COLO668 (cell line): ENCODE results near the gene BBOX1.
"Not testable (repeated sequence)": the region's sequence is repeated elsewhere in the genome, so short reads cannot be mapped to it uniquely, and the experiment has no call there.

Experiments used
- DNase-seq: peaks from one replicate; lab custom pipeline; 2025; ENCODE audit not compliant: unreplicated experiment; lab: John Stamatoyannopoulos, UW

BBOX1 gene

DNA sequence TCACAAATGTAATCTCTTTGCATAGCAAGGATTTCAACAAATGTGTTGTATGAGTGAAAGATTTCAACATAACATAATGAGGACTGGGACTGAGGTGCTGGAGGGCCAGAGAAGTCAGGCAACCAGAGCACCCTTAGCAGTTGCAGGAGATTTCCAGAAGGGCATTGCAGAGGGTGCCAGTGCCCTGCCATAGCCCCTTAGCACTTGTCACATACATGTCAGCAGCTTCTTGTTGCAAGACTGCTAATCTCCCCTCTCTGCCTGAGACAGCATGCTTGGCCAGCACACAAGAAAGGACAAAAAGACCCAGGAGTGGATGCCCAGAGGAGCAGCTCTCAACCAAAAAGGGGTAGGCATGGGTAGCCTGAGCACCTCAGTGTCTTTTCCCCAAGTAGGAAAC is 43.2 kb downstream of the BBOX1 start:
- no peak for DNase-seq

DNA sequence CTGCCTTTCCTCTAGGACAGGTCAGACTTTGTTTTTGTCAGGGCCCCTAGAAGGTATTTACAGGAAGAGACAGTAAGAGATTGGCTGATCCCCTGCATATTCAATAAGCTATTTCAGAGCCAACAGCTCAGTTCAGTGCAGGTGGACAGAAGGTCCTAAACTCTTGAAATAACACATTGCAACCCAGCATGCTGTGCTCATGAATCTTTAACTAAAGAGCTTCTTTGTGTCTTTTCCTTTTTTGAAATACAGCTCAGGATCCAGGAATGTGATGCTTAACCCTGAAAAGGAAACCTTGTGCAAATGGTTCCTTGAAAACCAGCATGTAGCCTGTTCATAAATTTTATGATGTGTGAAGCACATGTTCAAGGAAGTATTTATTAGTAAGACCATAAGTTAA is 43.9 kb downstream of the BBOX1 start:
- no peak for DNase-seq

GRCh38 chr11:27085111-27085510 is 44.5 kb downstream of the BBOX1 start:
- no peak for DNase-seq

GRCh38 chr11:27085605-27086004 is 45.0 kb downstream of the BBOX1 start:
- no peak for DNase-seq

DNA sequence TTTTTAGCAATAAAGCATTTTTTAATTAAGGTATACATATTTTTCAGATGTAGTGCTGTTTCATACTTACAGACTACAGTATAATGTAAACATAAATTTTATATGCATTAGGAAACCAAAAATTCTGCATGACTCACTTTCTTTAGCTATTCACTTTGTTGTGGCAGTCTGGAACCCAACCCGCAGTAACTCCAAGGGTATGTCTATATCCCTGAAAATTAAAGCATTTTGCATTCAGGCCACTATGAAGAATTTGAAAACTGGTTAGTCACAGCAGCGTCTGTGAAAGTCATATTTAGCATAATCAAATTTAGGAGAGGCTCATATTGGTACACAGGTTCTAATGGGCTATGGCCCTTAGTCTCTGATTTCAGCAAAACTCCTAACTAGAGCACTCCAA is 46.8 kb downstream of the BBOX1 start:
- DNase-seq: no peak

DNA sequence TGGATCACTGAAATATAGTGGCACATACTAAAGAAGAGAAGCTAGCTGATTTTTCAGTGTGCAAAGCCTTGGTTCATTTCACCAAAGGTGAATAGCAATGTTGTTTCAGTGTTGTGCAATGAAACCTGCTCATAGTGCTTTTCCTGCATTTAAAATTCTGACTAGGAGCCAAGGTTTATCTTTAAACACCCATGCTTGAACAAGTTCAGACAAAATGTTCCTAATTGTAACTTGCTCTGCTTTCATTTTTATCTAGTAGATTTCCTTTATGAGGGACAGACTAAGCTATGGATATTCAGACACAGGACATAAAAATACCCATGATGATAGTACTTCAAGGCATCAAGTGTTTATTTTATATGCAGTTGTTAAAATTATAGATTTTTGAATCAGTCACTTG is 47.7 kb downstream of the BBOX1 start:
- no peak for DNase-seq

- no peak for DNase-seq
Measured at GRCh38 chr11:27089746-27090145, 49.1 kb downstream of the BBOX1 start.

GRCh38 chr11:27090357-27090948 is 49.8 kb downstream of the BBOX1 start:
- DNase-seq: not testable (repeated sequence)

- DNase-seq: no peak
Measured at GRCh38 chr11:27094120-27094519, 53.5 kb downstream of the BBOX1 start.

DNA sequence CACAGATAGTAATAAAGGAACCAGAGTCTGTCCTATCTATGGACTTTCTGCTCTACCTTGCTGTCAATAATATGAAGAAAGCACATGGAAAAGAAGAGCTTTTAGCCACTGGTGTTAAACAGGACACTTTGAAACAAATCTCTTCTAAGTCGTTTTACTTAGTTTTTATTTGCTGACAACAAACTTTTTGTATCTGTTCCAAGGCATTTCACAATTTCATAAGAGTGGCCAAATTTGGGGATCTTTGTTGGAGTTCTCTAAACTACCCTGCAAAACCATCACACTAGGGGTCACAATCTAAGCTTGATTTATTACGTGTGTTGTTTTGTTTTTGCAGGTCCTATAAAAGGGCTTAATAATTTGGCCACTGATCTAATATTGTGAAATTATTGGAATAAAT is 54.4 kb downstream of the BBOX1 start:
- no peak for DNase-seq

DNA sequence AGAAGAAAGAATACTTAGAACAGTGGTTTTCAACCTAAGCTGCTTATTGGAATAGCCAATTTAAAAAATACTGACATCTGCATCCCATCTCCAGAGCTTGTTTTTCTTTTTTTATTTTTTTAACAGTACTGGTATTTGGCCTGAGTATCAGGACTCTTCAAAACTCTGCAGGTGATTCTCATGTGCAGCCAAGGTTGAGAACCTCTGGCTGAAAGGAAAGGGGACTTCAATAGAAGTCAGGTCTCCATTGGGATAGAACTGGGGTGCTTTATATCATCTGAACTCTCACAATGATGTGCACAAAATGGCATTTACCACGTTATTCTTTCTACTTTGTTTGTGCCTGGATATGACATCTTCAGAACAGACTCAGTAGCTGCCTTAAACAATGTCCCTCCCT is 55.3 kb downstream of the BBOX1 start:
- DNase-seq: no peak

DNA sequence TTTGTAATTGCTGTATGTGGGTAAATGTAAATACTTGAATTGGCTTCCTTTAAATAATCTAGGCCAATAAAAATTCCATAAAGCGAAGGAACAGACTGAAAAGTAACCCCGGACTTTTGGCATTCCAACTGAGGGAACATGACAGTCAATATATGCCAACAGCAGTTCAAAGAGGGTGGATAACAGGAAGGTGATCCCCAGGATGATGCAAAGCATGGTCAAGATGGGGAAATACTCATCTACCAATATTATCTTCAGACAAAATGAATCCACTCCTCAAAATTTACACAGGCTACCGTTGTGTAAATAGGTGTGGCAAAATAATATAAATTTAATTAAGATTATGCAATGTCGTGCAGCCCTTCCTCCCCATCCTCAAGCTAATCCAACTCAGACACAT is 56.9 kb downstream of the BBOX1 start:
- no peak for DNase-seq

DNA sequence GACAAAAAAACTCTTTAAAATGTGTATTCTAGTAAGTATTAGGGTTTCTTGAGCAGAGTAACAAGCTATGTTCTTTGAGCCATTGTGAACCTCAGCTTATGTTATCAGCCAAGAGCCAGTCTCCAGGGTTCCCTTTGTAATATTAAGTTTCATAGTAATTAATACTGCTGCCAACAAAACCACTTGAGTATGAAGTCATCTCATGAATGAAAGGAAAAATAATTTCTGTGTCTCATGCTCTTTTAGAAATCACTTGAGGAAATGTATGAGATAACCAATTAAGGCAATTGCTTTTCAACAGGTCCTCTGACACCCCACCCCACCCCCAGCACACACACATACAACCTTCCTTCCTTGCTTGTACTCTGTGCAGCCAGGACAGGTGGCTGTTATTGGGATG is 59.9 kb downstream of the BBOX1 start:
- no peak for DNase-seq

GRCh38 chr11:27107548-27107947 is 66.9 kb downstream of the BBOX1 start:
- DNase-seq: no peak

DNA sequence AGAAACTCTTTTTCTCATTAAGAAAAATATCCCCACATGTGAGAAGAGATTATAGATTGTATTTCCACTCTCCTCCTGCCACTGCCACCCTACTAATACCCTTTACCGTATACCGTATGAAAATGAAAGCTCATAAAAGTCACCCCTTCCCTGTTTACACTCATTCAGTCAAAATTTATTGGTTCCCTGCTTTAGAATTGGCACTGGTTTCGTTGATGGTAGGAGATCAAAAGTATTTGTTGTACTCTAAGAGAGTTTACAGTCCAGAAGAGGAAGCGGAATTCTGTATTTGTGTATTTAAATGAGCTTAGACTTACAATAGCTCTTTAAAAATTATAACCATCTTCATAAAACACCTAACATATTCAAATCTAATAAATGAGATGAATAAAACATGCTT is 68.2 kb downstream of the BBOX1 start:
- no peak for DNase-seq

DNA sequence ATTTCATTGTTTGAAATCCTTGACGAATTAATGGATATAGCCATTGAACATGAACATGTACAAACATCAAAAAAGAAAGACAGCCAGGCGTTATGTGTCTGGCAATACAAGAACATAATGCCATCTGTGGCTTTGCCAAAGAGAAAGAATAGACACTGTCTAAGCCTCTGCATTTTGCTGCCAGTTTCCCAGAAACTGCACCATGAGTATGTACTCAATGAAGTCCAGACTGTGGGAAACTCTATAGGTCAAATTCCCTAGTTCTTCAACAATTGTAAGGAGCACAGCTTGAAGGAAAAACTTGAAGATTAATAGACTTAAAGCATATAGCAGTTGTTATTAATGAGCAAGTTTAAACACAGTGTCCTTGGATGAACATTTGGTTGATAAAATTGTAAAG is 71.3 kb downstream of the BBOX1 start:
- DNase-seq: no peak

GRCh38 chr11:27112946-27113345 is 72.3 kb downstream of the BBOX1 start:
- no peak for DNase-seq

DNA sequence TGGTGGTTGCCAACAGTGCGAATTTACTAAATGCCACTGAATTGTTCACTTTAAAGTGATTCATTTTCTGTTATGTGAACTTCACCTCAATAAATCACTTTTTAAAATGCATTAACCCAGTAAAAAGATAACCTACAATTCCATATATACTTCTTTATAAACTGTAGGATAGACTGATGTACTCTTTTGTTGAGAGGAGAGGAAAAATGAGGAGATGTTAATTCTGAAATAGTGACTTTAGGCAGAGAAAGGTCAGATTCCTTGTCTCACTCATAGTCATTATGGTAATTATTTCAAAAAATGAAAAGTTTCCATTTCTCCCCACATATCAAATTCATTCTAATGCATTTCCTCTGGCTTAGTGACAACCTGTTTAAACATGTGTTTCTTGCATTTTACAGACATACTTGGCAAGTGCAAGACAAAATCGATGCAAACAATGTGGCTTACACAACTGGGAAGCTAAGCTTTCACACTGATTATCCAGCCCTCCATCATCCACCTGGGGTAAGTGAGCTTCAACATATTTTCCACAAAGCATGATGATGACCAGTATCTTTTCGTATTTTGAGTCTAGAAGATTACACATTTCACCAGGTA is 74.5 kb downstream of the BBOX1 start:
- DNase-seq: no peak

DNA sequence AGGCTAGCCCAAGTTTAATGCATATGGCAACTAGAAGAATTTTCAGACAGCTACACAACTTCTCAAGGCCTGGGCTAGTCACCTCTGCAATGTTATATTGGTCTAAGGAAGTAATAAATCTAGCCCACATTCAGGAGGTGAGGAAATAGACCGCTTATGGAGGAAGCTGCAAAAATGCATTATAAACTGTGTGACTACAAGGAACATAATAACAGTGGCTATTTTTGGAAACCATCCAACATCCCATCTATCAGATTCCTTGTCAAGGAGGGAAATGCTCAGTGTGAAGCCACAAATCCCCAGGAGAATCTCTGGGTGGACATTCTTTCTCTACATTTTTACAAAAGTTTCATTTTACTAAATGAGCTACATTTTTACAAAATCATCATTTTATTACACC is 76.1 kb downstream of the BBOX1 start:
- DNase-seq: no peak

GRCh38 chr11:27118371-27118770 is 77.8 kb downstream of the BBOX1 start:
- no peak for DNase-seq

GRCh38 chr11:27118949-27119348 is 78.3 kb downstream of the BBOX1 start:
- DNase-seq: no peak

GRCh38 chr11:27119396-27119795 is 78.8 kb downstream of the BBOX1 start:
- DNase-seq: no peak

DNA sequence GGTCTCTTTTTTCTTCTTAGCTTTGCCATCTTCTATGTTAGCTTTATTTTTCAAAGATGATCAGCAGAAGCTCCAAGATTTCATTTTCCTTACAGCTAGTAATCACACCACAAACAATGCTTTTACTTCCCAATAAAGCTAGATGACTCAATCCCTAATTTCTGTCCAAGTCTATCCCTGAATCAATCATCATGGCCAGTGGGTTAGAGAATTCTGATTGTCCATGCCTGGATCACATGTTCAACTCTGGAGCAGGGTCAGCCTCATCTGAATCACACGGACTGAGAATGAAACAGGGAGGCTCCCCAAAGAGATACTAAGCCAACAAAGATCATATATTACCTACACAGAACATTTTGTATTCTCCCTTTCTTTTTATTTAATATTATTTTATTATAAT is 79.6 kb downstream of the BBOX1 start:
- DNase-seq: no peak
